Measurements from ENCODE around the gene KCTD20. TPM values are rescaled to one million over a fixed set of nuclear protein-coding genes. Genes with fewer than 3 reads are reported as not detected.

KCTD20 gene
- total RNA-seq, 1 experiment from 2014 or later: 23.7 TPM

DNA sequence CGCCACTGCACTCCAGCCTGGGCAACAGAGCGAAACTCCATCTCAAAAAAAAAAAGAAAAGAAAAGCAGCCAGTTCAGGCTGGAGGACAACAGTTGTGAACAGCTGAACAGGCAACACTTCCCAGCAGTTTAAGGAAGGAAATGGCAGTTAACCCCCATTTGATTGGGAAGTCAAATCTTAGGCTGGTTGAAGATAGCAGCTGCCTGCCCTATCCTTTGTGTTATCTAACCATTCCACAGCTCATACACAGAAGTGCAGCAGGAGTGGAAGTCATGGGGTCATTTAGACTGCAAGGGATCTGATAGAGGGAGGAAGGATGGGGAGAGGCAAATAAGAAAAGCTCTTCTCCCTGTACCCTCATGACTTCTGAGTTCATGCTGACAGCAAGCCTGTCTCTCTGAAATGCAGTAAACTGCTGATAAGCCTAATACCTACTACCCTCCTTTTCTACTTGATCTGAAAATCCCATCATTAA is 35.3 kb downstream of the KCTD20 start:
- ChIA-PET POLR2A (no interaction called here), RAD21 (ENCODE audit: low non-redundant PET in 1 of 2, low total read pairs in 2 of 2, uncharacterized antibody in 2 of 2, unreplicated experiment in 2 of 2) (no interaction called here), CTCF (no interaction called here)
- TF ChIP-seq, protein P1, sequence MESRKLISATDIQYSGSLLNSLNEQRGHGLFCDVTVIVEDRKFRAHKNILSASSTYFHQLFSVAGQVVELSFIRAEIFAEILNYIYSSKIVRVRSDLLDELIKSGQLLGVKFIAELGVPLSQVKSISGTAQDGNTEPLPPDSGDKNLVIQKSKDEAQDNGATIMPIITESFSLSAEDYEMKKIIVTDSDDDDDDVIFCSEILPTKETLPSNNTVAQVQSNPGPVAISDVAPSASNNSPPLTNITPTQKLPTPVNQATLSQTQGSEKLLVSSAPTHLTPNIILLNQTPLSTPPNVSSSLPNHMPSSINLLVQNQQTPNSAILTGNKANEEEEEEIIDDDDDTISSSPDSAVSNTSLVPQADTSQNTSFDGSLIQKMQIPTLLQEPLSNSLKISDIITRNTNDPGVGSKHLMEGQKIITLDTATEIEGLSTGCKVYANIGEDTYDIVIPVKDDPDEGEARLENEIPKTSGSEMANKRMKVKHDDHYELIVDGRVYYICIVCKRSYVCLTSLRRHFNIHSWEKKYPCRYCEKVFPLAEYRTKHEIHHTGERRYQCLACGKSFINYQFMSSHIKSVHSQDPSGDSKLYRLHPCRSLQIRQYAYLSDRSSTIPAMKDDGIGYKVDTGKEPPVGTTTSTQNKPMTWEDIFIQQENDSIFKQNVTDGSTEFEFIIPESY (IDR thresholded peaks at IDR 0.05; ENCODE audit: extremely low read depth, insufficient replicate concordance, low read length): no peak
- TF ChIP-seq CBX3 (IDR thresholded peaks at IDR 0.05; ENCODE audit: low read depth): no peak
- no peak for TF ChIP-seq EZH2phosphoT487 (IDR thresholded peaks at IDR 0.05; ENCODE audit: borderline replicate concordance)
- no peak for TF ChIP-seq SIN3A (IDR thresholded peaks at IDR 0.05; ENCODE audit: low read depth)
- TF ChIP-seq, protein P2, sequence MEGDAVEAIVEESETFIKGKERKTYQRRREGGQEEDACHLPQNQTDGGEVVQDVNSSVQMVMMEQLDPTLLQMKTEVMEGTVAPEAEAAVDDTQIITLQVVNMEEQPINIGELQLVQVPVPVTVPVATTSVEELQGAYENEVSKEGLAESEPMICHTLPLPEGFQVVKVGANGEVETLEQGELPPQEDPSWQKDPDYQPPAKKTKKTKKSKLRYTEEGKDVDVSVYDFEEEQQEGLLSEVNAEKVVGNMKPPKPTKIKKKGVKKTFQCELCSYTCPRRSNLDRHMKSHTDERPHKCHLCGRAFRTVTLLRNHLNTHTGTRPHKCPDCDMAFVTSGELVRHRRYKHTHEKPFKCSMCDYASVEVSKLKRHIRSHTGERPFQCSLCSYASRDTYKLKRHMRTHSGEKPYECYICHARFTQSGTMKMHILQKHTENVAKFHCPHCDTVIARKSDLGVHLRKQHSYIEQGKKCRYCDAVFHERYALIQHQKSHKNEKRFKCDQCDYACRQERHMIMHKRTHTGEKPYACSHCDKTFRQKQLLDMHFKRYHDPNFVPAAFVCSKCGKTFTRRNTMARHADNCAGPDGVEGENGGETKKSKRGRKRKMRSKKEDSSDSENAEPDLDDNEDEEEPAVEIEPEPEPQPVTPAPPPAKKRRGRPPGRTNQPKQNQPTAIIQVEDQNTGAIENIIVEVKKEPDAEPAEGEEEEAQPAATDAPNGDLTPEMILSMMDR (IDR thresholded peaks at IDR 0.05 in 2 of 3, conservative IDR thresholded peaks at IDR 0.05 in 1 of 3; ENCODE audit: borderline replicate concordance in 1 of 3, insufficient read depth in 1 of 3, low read depth in 2 of 3, low read length in 2 of 3): no peak
- TF ChIP-seq, protein P3, sequence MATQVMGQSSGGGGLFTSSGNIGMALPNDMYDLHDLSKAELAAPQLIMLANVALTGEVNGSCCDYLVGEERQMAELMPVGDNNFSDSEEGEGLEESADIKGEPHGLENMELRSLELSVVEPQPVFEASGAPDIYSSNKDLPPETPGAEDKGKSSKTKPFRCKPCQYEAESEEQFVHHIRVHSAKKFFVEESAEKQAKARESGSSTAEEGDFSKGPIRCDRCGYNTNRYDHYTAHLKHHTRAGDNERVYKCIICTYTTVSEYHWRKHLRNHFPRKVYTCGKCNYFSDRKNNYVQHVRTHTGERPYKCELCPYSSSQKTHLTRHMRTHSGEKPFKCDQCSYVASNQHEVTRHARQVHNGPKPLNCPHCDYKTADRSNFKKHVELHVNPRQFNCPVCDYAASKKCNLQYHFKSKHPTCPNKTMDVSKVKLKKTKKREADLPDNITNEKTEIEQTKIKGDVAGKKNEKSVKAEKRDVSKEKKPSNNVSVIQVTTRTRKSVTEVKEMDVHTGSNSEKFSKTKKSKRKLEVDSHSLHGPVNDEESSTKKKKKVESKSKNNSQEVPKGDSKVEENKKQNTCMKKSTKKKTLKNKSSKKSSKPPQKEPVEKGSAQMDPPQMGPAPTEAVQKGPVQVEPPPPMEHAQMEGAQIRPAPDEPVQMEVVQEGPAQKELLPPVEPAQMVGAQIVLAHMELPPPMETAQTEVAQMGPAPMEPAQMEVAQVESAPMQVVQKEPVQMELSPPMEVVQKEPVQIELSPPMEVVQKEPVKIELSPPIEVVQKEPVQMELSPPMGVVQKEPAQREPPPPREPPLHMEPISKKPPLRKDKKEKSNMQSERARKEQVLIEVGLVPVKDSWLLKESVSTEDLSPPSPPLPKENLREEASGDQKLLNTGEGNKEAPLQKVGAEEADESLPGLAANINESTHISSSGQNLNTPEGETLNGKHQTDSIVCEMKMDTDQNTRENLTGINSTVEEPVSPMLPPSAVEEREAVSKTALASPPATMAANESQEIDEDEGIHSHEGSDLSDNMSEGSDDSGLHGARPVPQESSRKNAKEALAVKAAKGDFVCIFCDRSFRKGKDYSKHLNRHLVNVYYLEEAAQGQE (IDR thresholded peaks at IDR 0.05; ENCODE audit: low read depth): no peak
- TF ChIP-seq YY1 (IDR thresholded peaks at IDR 0.05; ENCODE audit: extremely low read depth, insufficient replicate concordance, low read depth, low read length): no peak
- TF ChIP-seq EGR1 (IDR thresholded peaks at IDR 0.05; ENCODE audit: low read depth): no peak
- no peak for TF ChIP-seq ZNF274 (IDR thresholded peaks at IDR 0.05; ENCODE audit: low read depth, low read length)
- no peak for TF ChIP-seq POLR2A (IDR thresholded peaks at IDR 0.05; ENCODE audit: borderline replicate concordance, extremely low read depth, insufficient read depth, insufficient read length)
- TF ChIP-seq SP1 (IDR thresholded peaks at IDR 0.05; ENCODE audit: low read depth): no peak
- TF ChIP-seq ZFX (IDR thresholded peaks at IDR 0.05): no peak
- no peak for TF ChIP-seq TCF7L2 (IDR thresholded peaks at IDR 0.05; ENCODE audit: borderline replicate concordance, extremely low read depth, insufficient read depth, insufficient read length)
- Histone ChIP-seq H3K4me1 (ENCODE audit: control insufficient read depth in 1 of 2, insufficient read depth in 2 of 2, low read length in 2 of 2) (no peaks in the 10 kb centered on the region), H3K36me3 (ENCODE audit: control insufficient read depth in 1 of 2, insufficient read depth in 2 of 2, low read length in 2 of 2) (peaks cover 9 to 18% of the 10 kb centered on the region in 2 experiments), H4K20me1 (ENCODE audit: insufficient read depth) (no peaks in the 10 kb centered on the region; the same call in 1 of the 2 replicates), H3K9me3 (ENCODE audit: control insufficient read depth in 1 of 2, insufficient read depth in 1 of 2, low read depth in 1 of 2, low read length in 2 of 2) (no peaks in the 10 kb centered on the region), H3K9ac (ENCODE audit: low read length) (no peak overlapping the region), H3K27ac (ENCODE audit: low read depth, low read length) (no peak overlapping the region), H3K4me3 (replicated peaks in 1 of 2; ENCODE audit: low read depth in 1 of 2, low read length in 2 of 2) (no peak overlapping the region), H3K79me2 (ENCODE audit: insufficient read depth, low read length) (no peaks in the 10 kb centered on the region), H2AFZ (ENCODE audit: low read depth, low read length, poor library complexity, severe bottlenecking) (no peak overlapping the region), H3K4me2 (ENCODE audit: low read length) (no peak overlapping the region), H3K9me2 (ENCODE audit: insufficient read depth) (no peaks in the 10 kb centered on the region), H3K27me3 (ENCODE audit: insufficient read depth, low read length) (no peaks in the 10 kb centered on the region)
- ATAC-seq (no peak), DNase-seq (ENCODE audit: low read depth, low spot score) (no peak)
- no TSS peak for BruUV-seq (replicated peaks)
- intact Hi-C loops (cut with micrococcal nuclease): no loop called here

Data from HCT116 (cell line).